Measurements from ENCODE around the gene ARID1B.

- TF ChIP-seq POLR2AphosphoS5 (IDR thresholded peaks at IDR 0.05; ENCODE audit: low read depth, low read length) (no peak), TAF1 (IDR thresholded peaks at IDR 0.05; ENCODE audit: borderline replicate concordance, insufficient read depth, low read length) (no peak), REST (IDR thresholded peaks at IDR 0.05; ENCODE audit: insufficient read depth in 1 of 2, low read depth in 2 of 2, low read length in 2 of 2) (no peak), SIN3A (IDR thresholded peaks at IDR 0.05; ENCODE audit: borderline replicate concordance, insufficient read depth, low read length) (no peak)
These were observed 29.0 kb downstream of the ARID1B start for GRCh38 chr6:156806155-156806554.
